DOHH2 (cell line): Measurements from ENCODE around the gene CPNE6.

Source experiments
- EZH2phosphoT487 ChIP-seq: fragments of 200-600 bp; sonication (generic); IDR thresholded peaks from 2 replicates; pipeline ENCODE4 v1.6.1; 2017; ENCODE audit warnings: borderline replicate concordance, mild to moderate bottlenecking, antibody characterized with exemption, low read length, moderate library complexity, mixed read lengths
- TF ChIP-seq, protein P1 (sequence below): fragments of 200-600 bp; sonication (generic); IDR thresholded peaks from one replicate; pipeline ENCODE4 v1.5.1; 2014; ENCODE audit warnings: antibody characterized with exemption, mild to moderate bottlenecking, low read depth, low read length; ENCODE audit not compliant: poor library complexity, severe bottlenecking

DNA sequence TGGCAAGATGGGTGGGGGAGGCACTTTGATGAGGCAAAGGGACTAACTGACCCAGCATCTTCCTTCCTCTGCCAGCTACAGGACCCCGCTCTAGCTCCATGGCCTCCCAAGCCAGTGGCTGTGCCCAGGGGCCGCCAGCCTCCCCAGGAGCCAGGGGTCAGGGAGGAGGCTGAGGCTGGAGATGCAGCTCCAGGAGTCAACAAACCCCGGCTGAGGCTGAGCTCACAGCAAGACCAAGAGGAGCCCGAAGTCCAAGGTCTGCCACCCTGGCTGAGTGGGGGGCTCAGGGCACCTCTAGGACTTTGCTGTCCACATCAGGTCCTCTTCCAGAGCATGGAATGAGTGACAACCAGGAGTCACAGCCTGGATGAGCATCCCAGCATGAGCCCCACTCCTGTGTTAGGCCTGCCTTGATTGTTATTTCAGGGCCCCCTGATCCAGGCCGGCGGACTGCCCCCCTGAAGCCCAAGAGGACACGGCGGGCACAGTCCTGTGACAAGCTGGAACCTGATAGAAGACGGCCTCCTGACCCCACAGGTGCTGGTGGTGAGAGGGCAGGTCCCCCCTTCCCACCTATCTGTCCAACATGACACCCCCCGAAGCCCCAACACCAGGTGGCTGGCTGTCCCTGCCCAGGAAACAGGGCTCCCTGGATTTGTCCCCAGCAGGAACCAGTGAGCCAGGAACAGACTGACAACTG is 2.5 kb upstream of the CPNE6 start:
- TF ChIP-seq, protein P1, sequence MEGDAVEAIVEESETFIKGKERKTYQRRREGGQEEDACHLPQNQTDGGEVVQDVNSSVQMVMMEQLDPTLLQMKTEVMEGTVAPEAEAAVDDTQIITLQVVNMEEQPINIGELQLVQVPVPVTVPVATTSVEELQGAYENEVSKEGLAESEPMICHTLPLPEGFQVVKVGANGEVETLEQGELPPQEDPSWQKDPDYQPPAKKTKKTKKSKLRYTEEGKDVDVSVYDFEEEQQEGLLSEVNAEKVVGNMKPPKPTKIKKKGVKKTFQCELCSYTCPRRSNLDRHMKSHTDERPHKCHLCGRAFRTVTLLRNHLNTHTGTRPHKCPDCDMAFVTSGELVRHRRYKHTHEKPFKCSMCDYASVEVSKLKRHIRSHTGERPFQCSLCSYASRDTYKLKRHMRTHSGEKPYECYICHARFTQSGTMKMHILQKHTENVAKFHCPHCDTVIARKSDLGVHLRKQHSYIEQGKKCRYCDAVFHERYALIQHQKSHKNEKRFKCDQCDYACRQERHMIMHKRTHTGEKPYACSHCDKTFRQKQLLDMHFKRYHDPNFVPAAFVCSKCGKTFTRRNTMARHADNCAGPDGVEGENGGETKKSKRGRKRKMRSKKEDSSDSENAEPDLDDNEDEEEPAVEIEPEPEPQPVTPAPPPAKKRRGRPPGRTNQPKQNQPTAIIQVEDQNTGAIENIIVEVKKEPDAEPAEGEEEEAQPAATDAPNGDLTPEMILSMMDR, result no peak
- no peak for TF ChIP-seq EZH2phosphoT487
